ENCODE measurements around the gene P2RX3. TPM values are rescaled to one million over a fixed set of nuclear protein-coding genes. Genes with fewer than 3 reads are reported as not detected.

Gene P2RX3
- total RNA-seq, 4 donors from 2014 or later = not detected

GRCh38 chr11:57370251-57370650 is 32.1 kb downstream of the P2RX3 start:
- H3K27ac ChIP-seq = no peak overlapping the region
- H3K4me3 ChIP-seq = no peak overlapping the region
- no peaks in the 10 kb centered on the region for H3K27me3 ChIP-seq
- H3K9me3 ChIP-seq = no peaks in the 10 kb centered on the region
- TF ChIP-seq CTCF (IDR thresholded peaks at IDR 0.05) = no peak
- TF ChIP-seq POLR2AphosphoS5 (IDR thresholded peaks at IDR 0.05) = no peak
- TF ChIP-seq POLR2A (IDR thresholded peaks at IDR 0.05) = no peak
- DNase-seq (ENCODE audit: low spot score in 2 of 2) = no peak
- H3K4me1 ChIP-seq = no peaks in the 10 kb centered on the region
- whole genome bisulfite sequencing = 88% methylated on average over 7 of the region's 7 CpGs
- H3K36me3 ChIP-seq = no peaks in the 10 kb centered on the region

GRCh38 chr11:57370941-57371340 is 32.8 kb downstream of the P2RX3 start:
- H3K27me3 ChIP-seq = no peaks in the 10 kb centered on the region
- H3K9me3 ChIP-seq = no peaks in the 10 kb centered on the region
- H3K4me3 ChIP-seq = no peak overlapping the region
- H3K27ac ChIP-seq = no peak overlapping the region
- no peak for DNase-seq (ENCODE audit: low spot score in 2 of 2)
- no peak for TF ChIP-seq EP300 (IDR thresholded peaks at IDR 0.05)
- TF ChIP-seq POLR2A (IDR thresholded peaks at IDR 0.05) = no peak
- TF ChIP-seq CTCF (IDR thresholded peaks at IDR 0.05) = no peak
- TF ChIP-seq POLR2AphosphoS5 (IDR thresholded peaks at IDR 0.05) = no peak
- no peaks in the 10 kb centered on the region for H3K4me1 ChIP-seq
- no peaks in the 10 kb centered on the region for H3K36me3 ChIP-seq

GRCh38 chr11:57373146-57373545 is 35.0 kb downstream of the P2RX3 start:
- Histone ChIP-seq H3K27me3 (no peaks in the 10 kb centered on the region), H3K27ac (no peak overlapping the region), H3K9me3 (no peaks in the 10 kb centered on the region), H3K4me3 (no peak overlapping the region), H3K4me1 (no peaks in the 10 kb centered on the region), H3K36me3 (no peaks in the 10 kb centered on the region)
- no peak for TF ChIP-seq EP300 (IDR thresholded peaks at IDR 0.05)
- no peak for TF ChIP-seq POLR2A (IDR thresholded peaks at IDR 0.05)
- no peak for TF ChIP-seq CTCF (IDR thresholded peaks at IDR 0.05)
- no peak for TF ChIP-seq POLR2AphosphoS5 (IDR thresholded peaks at IDR 0.05)
- DNase-seq (ENCODE audit: low spot score in 2 of 2) = no peak
- 59% methylated on average over 3 of the region's 3 CpGs for WGBS

GRCh38 chr11:57374966-57375365 is 36.8 kb downstream of the P2RX3 start:
- no peaks in the 10 kb centered on the region for H3K36me3 ChIP-seq
- H3K4me1 ChIP-seq = no peaks in the 10 kb centered on the region
- no peak overlapping the region for H3K27ac ChIP-seq
- no peak for TF ChIP-seq POLR2AphosphoS5 (IDR thresholded peaks at IDR 0.05)
- TF ChIP-seq EP300 (IDR thresholded peaks at IDR 0.05) = no peak
- no peak for TF ChIP-seq CTCF (IDR thresholded peaks at IDR 0.05)
- TF ChIP-seq POLR2A (IDR thresholded peaks at IDR 0.05) = no peak
- no peaks in the 10 kb centered on the region for H3K27me3 ChIP-seq
- H3K4me3 ChIP-seq = no peak overlapping the region
- no peaks in the 10 kb centered on the region for H3K9me3 ChIP-seq
- no peak for DNase-seq (ENCODE audit: low spot score in 2 of 2)
- WGBS = 76% methylated on average over 3 of the region's 3 CpGs

GRCh38 chr11:57375490-57375889 is 37.3 kb downstream of the P2RX3 start:
- Histone ChIP-seq H3K9me3 (no peaks in the 10 kb centered on the region), H3K27ac (no peak overlapping the region), H3K27me3 (no peaks in the 10 kb centered on the region), H3K4me3 (no peak overlapping the region), H3K4me1 (no peaks in the 10 kb centered on the region), H3K36me3 (no peaks in the 10 kb centered on the region)
- no peak for DNase-seq (ENCODE audit: low spot score in 2 of 2)
- 68% methylated on average over 2 of the region's 2 CpGs for WGBS
- TF ChIP-seq POLR2A (IDR thresholded peaks at IDR 0.05) (no peak), EP300 (IDR thresholded peaks at IDR 0.05) (no peak), CTCF (IDR thresholded peaks at IDR 0.05) (no peak), POLR2AphosphoS5 (IDR thresholded peaks at IDR 0.05) (no peak)
